Spleen (tissue), 7 donors: Measurements from ENCODE around the gene SPDYE18.
"Not testable (repeated sequence)": the region's sequence is repeated elsewhere in the genome, so short reads cannot be mapped to it uniquely, and the experiment has no call there.

Experiments used
- POLR2A ChIP-seq, 3 donors: fragments of 450-650 bp; IDR thresholded peaks; one replicate each; pipeline ENCODE4 v1.5.1; 2017; ENCODE audit warnings: antibody characterized with exemption in 3 of 3, mild to moderate bottlenecking in 1 of 3
- TF ChIP-seq, protein P1 (sequence below), 11 experiments: fragments of 200-600 bp in 7 of 11; fragments of 450-650 bp in 4 of 11; sonication (generic) in 4 of 11; IDR thresholded peaks in 8 of 11; conservative IDR thresholded peaks in 3 of 11; 1 replicate in 7 of 11; 2 replicates in 4 of 11; pipeline versions ENCODE4 v1.4.0 to v1.8.0; 2016 to 2021; ENCODE audit warnings: antibody characterized with exemption in 11 of 11, inconsistent platforms in 4 of 11, mild to moderate bottlenecking in 1 of 11
- donor health status: DM: no; HTN: no; CAD: no; lungs with moderate emphysema.
- donor health status: DM: no; HTN: no; CAD: no.
- donor health status: DM: no; HTN: no; CAD: no.

DNA sequence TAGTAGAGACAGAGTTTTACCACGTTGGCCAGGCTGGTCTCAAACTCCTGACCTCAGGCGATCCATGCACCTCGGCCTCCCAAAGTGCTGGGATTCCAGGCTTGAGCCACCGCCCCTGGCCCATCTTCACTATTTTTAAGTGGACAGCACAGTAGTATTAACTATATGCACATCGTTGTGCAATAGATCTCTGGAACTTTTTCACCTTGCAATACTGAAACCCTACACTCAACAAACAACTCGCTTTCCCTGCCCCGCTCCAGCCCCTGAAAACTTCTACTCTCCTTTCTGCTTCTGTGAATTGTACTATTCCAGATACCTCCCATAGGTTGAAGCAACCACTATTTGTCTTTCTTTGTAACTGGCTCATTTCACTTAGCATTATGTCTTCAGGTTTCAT, 3.5 kb upstream of the SPDYE18 start:
- TF ChIP-seq, protein P1, sequence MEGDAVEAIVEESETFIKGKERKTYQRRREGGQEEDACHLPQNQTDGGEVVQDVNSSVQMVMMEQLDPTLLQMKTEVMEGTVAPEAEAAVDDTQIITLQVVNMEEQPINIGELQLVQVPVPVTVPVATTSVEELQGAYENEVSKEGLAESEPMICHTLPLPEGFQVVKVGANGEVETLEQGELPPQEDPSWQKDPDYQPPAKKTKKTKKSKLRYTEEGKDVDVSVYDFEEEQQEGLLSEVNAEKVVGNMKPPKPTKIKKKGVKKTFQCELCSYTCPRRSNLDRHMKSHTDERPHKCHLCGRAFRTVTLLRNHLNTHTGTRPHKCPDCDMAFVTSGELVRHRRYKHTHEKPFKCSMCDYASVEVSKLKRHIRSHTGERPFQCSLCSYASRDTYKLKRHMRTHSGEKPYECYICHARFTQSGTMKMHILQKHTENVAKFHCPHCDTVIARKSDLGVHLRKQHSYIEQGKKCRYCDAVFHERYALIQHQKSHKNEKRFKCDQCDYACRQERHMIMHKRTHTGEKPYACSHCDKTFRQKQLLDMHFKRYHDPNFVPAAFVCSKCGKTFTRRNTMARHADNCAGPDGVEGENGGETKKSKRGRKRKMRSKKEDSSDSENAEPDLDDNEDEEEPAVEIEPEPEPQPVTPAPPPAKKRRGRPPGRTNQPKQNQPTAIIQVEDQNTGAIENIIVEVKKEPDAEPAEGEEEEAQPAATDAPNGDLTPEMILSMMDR (IDR thresholded peaks at IDR 0.05 in 8 of 11, conservative IDR thresholded peaks at IDR 0.05 in 3 of 11), result not testable (repeated sequence)
- not testable (repeated sequence) for TF ChIP-seq POLR2A (IDR thresholded peaks at IDR 0.05)
